Eye (tissue), 1 donor: ENCODE data around the gene DROSHA.

Experiments
- DNase-seq: peaks from one replicate; pipeline ENCODE4 v3.0.0-alpha.2; 2015

The DROSHA gene

GRCh38 chr5:31469466-31469865, 62.4 kb downstream of the DROSHA start:
- no peak for DNase-seq

- DNase-seq: no peak
Measured at GRCh38 chr5:31465291-31465690, 66.6 kb downstream of the DROSHA start.

DNA sequence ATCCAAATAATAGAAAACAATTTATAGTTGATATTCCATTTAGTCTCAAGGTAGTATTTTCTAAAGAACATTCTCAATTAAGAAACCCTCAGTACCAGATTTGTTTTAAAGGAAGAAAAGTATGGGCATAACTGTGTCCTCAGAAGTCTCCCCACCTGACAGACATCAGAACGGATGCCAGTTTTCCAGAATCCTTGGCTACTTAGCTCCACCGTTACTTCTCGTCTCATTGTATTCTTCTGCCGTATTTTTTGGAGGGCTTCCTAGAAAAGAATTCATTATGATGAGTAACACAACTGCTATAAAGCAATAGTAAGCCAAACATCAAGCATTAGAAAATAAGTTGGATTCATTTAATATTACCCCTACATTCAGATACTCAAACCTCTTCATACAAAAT, 67.8 kb downstream of the DROSHA start:
- no peak for DNase-seq

- no peak for DNase-seq
Measured at GRCh38 chr5:31463351-31463750, 68.5 kb downstream of the DROSHA start.

GRCh38 chr5:31459594-31459993, 72.3 kb downstream of the DROSHA start:
- DNase-seq: no peak

- no peak for DNase-seq
Measured at GRCh38 chr5:31455172-31455571, 76.7 kb downstream of the DROSHA start.

GRCh38 chr5:31453522-31453921, 78.4 kb downstream of the DROSHA start:
- DNase-seq: no peak

DNA sequence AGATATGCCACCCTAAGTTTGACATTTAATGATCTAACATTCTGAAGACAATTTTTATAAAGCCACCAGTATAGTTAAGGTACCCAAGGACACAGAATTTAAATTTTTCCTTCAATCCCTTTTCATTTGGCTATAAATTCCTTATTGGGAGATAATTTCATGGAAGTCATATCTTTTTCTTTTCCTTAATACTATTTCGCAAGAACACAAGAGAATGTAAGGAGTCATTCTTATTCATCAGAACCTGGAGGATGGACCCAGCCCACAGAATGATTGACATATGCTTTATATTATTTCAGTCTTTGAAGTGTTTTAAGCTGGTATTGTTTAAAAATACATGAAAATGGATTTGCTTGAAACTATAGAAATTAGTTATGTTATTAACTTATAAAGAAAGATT, 79.6 kb downstream of the DROSHA start:
- DNase-seq: no peak

GRCh38 chr5:31449962-31450361, 81.9 kb downstream of the DROSHA start:
- DNase-seq: no peak

- no peak for DNase-seq
Measured at GRCh38 chr5:31449174-31449573, 82.7 kb downstream of the DROSHA start.

DNA sequence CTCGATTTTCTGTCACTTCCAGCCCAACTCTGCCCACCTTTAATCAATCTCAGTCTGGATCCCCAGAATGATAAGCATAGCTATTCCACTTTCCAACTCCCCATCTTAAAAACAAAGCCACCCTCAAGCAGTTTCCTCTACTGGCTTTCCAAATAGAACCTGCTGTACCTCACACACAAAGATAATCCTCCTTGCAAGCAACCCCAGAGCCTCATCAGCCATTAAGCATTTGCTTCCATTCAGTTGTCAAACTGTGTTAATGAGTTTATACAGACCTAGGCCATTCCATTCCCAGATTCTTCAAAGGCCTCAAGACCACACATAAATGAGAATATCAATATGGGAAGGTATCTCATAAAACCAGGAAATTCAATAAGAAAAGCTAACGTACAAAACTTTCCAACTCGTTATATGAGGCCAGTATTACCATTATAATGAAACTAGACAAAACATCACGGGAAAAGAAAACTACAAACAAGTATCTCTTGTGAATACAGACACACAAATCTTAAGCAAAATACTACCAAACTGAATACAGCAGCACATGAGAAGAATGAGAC, 86.8 kb downstream of the DROSHA start:
- DNase-seq: no peak

GRCh38 chr5:31443572-31443971, 88.3 kb downstream of the DROSHA start:
- no peak for DNase-seq

DNA sequence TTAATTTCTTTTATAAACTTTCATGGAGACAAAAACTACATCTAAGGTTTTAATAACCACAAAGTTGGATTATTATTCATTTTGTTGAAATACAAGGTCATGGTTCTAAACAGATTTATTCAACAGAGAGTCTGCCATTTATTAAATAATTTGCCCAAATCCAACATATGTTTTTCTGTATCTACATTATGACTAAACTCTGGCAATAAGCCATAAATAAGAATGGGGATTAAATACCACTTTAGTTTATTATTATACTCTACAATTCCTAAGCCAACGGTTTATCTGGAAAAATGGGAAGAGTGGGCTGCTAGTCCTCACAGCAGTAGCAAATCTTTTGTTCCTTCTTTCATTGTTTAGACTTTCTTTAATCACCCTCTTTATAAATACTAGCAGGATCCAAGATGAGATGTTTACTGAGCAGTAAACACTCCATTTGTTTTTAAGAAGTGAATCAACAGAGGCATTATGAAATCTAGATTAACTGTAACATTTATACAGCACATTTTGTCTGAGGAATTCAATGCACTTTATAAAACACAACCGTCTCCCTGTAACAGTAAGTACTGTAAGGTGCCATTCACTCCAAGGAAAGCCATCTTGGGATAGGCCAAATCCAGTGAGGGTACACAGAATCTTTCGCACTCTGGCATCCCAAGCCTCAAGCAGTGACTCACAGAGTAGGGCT, 89.7 kb downstream of the DROSHA start:
- peak; percentile 49 for DNase-seq

- no peak for DNase-seq
Measured at GRCh38 chr5:31436851-31437250, 95.0 kb downstream of the DROSHA start.

- DNase-seq: no peak
Measured at GRCh38 chr5:31435730-31436129, 96.2 kb downstream of the DROSHA start.

DNA sequence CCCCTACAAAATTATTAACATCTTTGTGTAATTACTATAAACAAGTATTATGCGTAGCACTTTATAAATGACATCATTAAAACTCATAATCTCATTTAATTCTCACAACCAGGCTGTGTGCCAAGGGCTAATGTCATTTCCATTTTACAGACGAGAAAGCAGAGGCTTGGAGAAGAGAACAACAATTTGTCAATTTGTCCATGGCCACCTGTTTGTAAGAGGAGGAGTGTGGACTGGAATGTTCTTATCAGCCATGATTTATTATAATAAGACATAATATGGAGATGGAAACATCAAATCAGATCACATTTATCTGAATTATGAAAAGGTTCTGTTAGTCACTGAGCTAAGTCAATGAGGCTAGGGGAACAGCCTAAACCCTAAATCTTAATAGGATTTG, 97.0 kb downstream of the DROSHA start:
- DNase-seq: no peak

GRCh38 chr5:31433229-31433628, 98.7 kb downstream of the DROSHA start:
- DNase-seq: no peak

DNA sequence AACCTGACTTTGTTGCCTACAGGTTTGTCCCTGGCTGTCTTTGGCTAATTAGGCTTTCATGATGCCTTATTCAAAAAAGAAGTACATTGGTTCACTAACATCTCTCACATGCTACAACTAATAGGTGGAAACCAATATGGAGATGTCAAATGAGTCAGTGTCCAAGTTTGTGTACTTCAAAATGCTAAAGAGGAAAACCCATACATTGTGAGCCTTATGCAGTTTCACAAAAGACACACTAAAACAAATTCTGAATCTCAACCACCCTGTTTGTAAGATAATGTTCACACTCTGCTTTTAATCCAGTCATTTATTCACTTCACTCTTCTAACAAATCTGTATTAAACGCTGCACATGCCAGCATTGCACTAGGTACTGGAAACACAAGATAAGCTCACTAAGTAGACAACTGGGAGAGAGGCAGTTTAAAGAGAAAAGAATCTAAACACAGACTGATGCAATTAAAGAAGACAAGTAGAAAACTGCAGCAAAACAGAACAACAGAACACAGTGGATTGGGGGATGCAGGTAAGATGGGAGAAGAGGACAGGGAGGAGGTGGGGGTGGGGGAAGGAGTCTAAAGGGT, 104.1 kb downstream of the DROSHA start:
- no peak for DNase-seq

- no peak for DNase-seq
Measured at GRCh38 chr5:31427013-31427723, 104.7 kb downstream of the DROSHA start.

DNA sequence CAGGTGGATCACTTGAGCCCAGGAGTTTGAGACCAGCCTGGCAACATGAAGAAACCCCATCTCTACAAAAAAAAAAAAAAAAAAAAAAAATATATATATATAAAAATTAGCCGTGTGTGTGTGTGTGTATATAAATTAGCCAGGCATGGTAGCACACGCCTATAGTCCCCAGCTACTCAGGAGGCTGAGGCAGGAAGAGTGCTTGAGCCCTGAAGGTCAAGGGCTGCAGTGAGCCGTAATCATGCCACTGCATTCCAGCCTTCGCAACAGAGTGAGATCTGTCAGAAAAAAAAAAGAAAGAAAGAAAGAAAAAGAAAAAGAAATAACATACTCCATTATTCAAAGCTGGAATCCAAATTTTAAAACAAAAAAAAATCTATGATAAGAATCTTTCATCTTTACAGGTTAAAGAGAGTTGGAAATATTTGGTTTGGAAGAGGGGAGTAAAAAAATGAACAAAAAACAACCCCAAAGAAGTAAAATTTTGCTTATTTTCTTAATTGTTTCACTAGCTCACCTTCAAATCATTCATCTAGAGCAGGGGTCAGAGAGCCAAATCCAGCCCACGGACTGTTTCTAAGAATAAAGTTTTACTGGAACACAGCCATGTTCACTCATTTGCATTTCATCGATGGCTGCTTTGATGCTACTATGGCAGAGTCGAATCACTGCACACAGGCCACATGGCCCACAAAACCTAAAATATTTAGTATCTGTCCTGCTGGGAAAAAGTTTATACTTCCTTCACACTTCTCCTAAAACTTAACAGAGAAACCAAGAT, 109.9 kb downstream of the DROSHA start:
- DNase-seq: no peak

GRCh38 chr5:31417512-31417911, 114.4 kb downstream of the DROSHA start:
- no peak for DNase-seq

GRCh38 chr5:31416547-31416946, 115.3 kb downstream of the DROSHA start:
- DNase-seq: no peak

GRCh38 chr5:31415960-31416359, 115.9 kb downstream of the DROSHA start:
- DNase-seq: no peak
